Sigmoid colon (tissue), 7 donors: ENCODE measurements around the gene ACAP2. TPM values are rescaled to one million over a fixed set of nuclear protein-coding genes. Genes with fewer than 3 reads are reported as not detected.

ENCODE experiments used
- DNase-seq: peaks from one replicate; pipeline ENCODE4 v3.0.0-alpha.2; 2019
- H3K27ac ChIP-seq, 4 donors: fragments of 200-600 bp; sonication (generic); one replicate each; pipeline ENCODE4 v1.5.1; 2016 to 2019; ENCODE audit warnings: mild to moderate bottlenecking in 1 of 4
- H3K27me3 ChIP-seq, 3 donors: fragments of 200-600 bp; sonication (generic); one replicate each; pipeline ENCODE4 v1.5.1; 2019; ENCODE audit warnings: mild to moderate bottlenecking in 1 of 3
- H3K36me3 ChIP-seq, 4 donors: fragments of 200-600 bp; sonication (generic); one replicate each; pipeline ENCODE4 v1.5.1; 2016 to 2019
- H3K4me1 ChIP-seq, 4 donors: fragments of 200-600 bp; sonication (generic); one replicate each; pipeline ENCODE4 v1.5.1; 2017 to 2019
- H3K4me3 ChIP-seq, 4 donors: fragments of 200-600 bp; sonication (generic); one replicate each; pipeline ENCODE4 v1.5.1; 2017 to 2019; ENCODE audit warnings: mild to moderate bottlenecking in 2 of 4, moderate library complexity in 1 of 4
- H3K9me3 ChIP-seq, 4 donors: fragments of 200-600 bp in 3 of 4; sonication (generic) in 3 of 4; one replicate each; pipeline versions ENCODE4 v1.5.1 to v1.6.1; 2013 to 2019
- CTCF ChIP-seq, 4 experiments: fragments of 450-650 bp in 3 of 4; fragments of 200-600 bp in 1 of 4; IDR thresholded peaks; one replicate each; pipeline ENCODE4 v1.5.1; 2016 to 2019; ENCODE audit warnings: antibody characterized with exemption in 4 of 4, mild to moderate bottlenecking in 3 of 4, moderate library complexity in 2 of 4
- EP300 ChIP-seq, 4 donors: sonication (generic); formaldehyde crosslinking; IDR thresholded peaks; one replicate each; pipeline ENCODE4 v1.6.1; 2017; ENCODE audit warnings: antibody characterized with exemption in 4 of 4
- POLR2A ChIP-seq, 2 donors: fragments of 450-650 bp; IDR thresholded peaks; one replicate each; pipeline ENCODE4 v1.6.1; 2016; ENCODE audit warnings: antibody characterized with exemption in 2 of 2, mild to moderate bottlenecking in 2 of 2, moderate library complexity in 2 of 2
- POLR2AphosphoS5 ChIP-seq, 4 donors: sonication (generic); formaldehyde crosslinking; IDR thresholded peaks; one replicate each; pipeline ENCODE4 v1.6.1; 2017; ENCODE audit warnings: antibody characterized with exemption in 4 of 4
- WGBS, 2 donors: extraction: QIAGEN DNeasy Blood & Tissue Kit; methylation state at CpG; one replicate each; pipeline ENCODE4 v1.1.7; 2013; 5-methylcytosine and 5-hydroxymethylcytosine counted together
- intact Hi-C: fragments of 100-400 bp; cut with DNase I; formaldehyde crosslinking; loops from one replicate; pipeline ENCODE4 v1.15.1; 2023
- polyA plus RNA-seq, 3 donors: library from polyadenylated mRNA; stranded (reverse); fragments of 200-250 nt; gene quantifications; one replicate each; pipeline ENCODE4 v1.2.3, GENCODE V29; 2013
- small RNA-seq, 3 donors: library from RNA; depleted of rRNA; stranded (forward); fragments of <200 nt; gene quantifications; one replicate each; pipeline ENCODE3, GENCODE V24; 2016
- total RNA-seq, 4 donors: library from RNA; depleted of rRNA; stranded (reverse); fragments of >200 nt; gene quantifications; one replicate each; pipeline ENCODE4 v1.1.0, GENCODE V29; 2016
- donor health status: healthy with polysubstance abuse.
- donor health status: Bipolar disorder and iron deficiency.
- donor health status: healthy.

Gene ACAP2
- total and polyA plus RNA-seq, 7 donors, result 12.0 to 57.1 (median 28.0) TPM

- peak; percentile 49 for DNase-seq
These were observed 215.8 kb downstream of the ACAP2 start for GRCh38 chr3:195226900-195227447.

GRCh38 chr3:195226445-195226844 lies 216.4 kb downstream of the ACAP2 start:
- Histone ChIP-seq H3K4me1 (peaks cover 0 to 37% (median 35%) of the 10 kb centered on the region in 4 donors), H3K27ac (no peak overlapping the region), H3K27me3 (no peaks in the 10 kb centered on the region), H3K36me3 (no peaks in the 10 kb centered on the region), H3K9me3 (no peaks in the 10 kb centered on the region), H3K4me3 (no peak overlapping the region)
- intact Hi-C loops, result no loop called here
- TF ChIP-seq CTCF (IDR thresholded peaks at IDR 0.05) (no peak), EP300 (IDR thresholded peaks at IDR 0.05) (no peak), POLR2AphosphoS5 (IDR thresholded peaks at IDR 0.05) (no peak), POLR2A (IDR thresholded peaks at IDR 0.05) (no peak)
- 94 to 96% methylated on average over 7 of the region's 7 CpGs for WGBS, 2 donors
- peak; percentile 39 for DNase-seq

More at GRCh38 chr3:195226900-195227447, 215.8 kb downstream of the ACAP2 start:
- Histone ChIP-seq H3K9me3 (no peaks in the 10 kb centered on the region), H3K27me3 (no peaks in the 10 kb centered on the region), H3K4me1 (peaks cover 0 to 31% (median 30%) of the 10 kb centered on the region in 4 donors), H3K4me3 (no peak overlapping the region), H3K36me3 (no peaks in the 10 kb centered on the region), H3K27ac (no peak overlapping the region)
- TF ChIP-seq CTCF (IDR thresholded peaks at IDR 0.05) (no peak), POLR2A (IDR thresholded peaks at IDR 0.05) (no peak), EP300 (IDR thresholded peaks at IDR 0.05) (no peak), POLR2AphosphoS5 (IDR thresholded peaks at IDR 0.05) (no peak)
- WGBS, 2 donors, result 66 to 82% methylated on average over 9 of the region's 9 CpGs
- intact Hi-C loops, result no loop called here

- 93 to 96% methylated on average over 3 of the region's 3 CpGs for WGBS, 2 donors
- H3K4me3 ChIP-seq, result no peak overlapping the region
- H3K36me3 ChIP-seq, result no peaks in the 10 kb centered on the region
- DNase-seq, result peak; percentile 29
- TF ChIP-seq POLR2A (IDR thresholded peaks at IDR 0.05) (no peak), CTCF (IDR thresholded peaks at IDR 0.05) (no peak), EP300 (IDR thresholded peaks at IDR 0.05) (no peak), POLR2AphosphoS5 (IDR thresholded peaks at IDR 0.05) (no peak)
- H3K27ac ChIP-seq, result peak overlapping the region in 3 of 4 donors; percentile 77 to 84 (median 83)
- H3K4me1 ChIP-seq, result peaks cover 0 to 48% (median 44%) of the 10 kb centered on the region in 4 donors
- H3K9me3 ChIP-seq, result no peaks in the 10 kb centered on the region
- intact Hi-C loops, result no loop called here
- H3K27me3 ChIP-seq, result no peaks in the 10 kb centered on the region
These were observed 217.7 kb downstream of the ACAP2 start for GRCh38 chr3:195224980-195225580.

Small RNAs within 50 kb of the gene (small RNA-seq; reads per million reads assigned to genes)
- 0 reads per million in 3 donors for gene RF00019

Other genes starting within 250 kb of the ACAP2 start
- 10 to 100 TPM; 11.1 to 13.8 (median 11.7) TPM for gene XXYLT1, start 171.9 kb downstream of the ACAP2 start, total RNA-seq
- 1 to 10 TPM; 2.5 to 6.8 (median 3.0) TPM for gene XXYLT1, start 171.9 kb downstream of the ACAP2 start, polyA plus RNA-seq
- gene PPP1R2, start 100.3 kb upstream of the ACAP2 start, total RNA-seq, result 100 to 1,000 TPM in 1 of 4 donors, 10 to 100 TPM in 3; 69.9 to 126 (median 88.0) TPM
- gene PPP1R2, start 100.3 kb upstream of the ACAP2 start, polyA plus RNA-seq, result 10 to 100 TPM; 30.6 to 33.5 (median 31.8) TPM
- gene APOD, start 140.9 kb upstream of the ACAP2 start, total RNA-seq, result 100 to 1,000 TPM in 3 of 4 donors, 10 to 100 TPM in 1; 23.5 to 296 (median 154) TPM
- gene APOD, start 140.9 kb upstream of the ACAP2 start, polyA plus RNA-seq, result 10 to 100 TPM in 2 of 3 donors, 1 to 10 TPM in 1; 8.1 to 63.7 (median 21.1) TPM